ENCODE results near the gene FBXO2. TPM values are rescaled to one million over a fixed set of nuclear protein-coding genes. Genes with fewer than 3 reads are reported as not detected.

The FBXO2 gene
- total RNA-seq, 1 donor from 2014 or later = 0.56 TPM

GRCh38 chr1:11615090-11615489 lies 39.1 kb downstream of the FBXO2 start:
- H3K9ac ChIP-seq = no peak overlapping the region
- no peaks in the 10 kb centered on the region for H3K9me3 Mint-ChIP-seq
- no peak overlapping the region for H3K27ac Mint-ChIP-seq
- H3K4me3 ChIP-seq = no peak overlapping the region
- peaks cover 9% of the 10 kb centered on the region for H3K27me3 Mint-ChIP-seq (ENCODE audit: insufficient read depth, low read depth)
- no peaks in the 10 kb centered on the region for H4K20me1 ChIP-seq (ENCODE audit: low read depth)
- H3K4me3 Mint-ChIP-seq = no peak overlapping the region
- no peak overlapping the region for H3K27ac ChIP-seq
- H3K4me1 Mint-ChIP-seq = peaks cover 5% of the 10 kb centered on the region
- DNase-seq (ENCODE audit: low spot score) = no peak
- no peaks in the 10 kb centered on the region for H3K27me3 ChIP-seq
- TF ChIP-seq EZH2 (IDR thresholded peaks at IDR 0.05) (no peak), EZH2phosphoT487 (IDR thresholded peaks at IDR 0.05) (no peak), CTCF (IDR thresholded peaks at IDR 0.05) (no peak)
- H2AFZ ChIP-seq (replicated peaks) = no peak overlapping the region
- no peaks in the 10 kb centered on the region for H3K9me3 ChIP-seq (ENCODE audit: low read depth)
- no peaks in the 10 kb centered on the region for H3K36me3 Mint-ChIP-seq
- H3K36me3 ChIP-seq = no peaks in the 10 kb centered on the region
- H3F3A ChIP-seq (ENCODE audit: low read depth) = no peaks in the 10 kb centered on the region
- no peaks in the 10 kb centered on the region for H3K79me2 ChIP-seq (ENCODE audit: low read depth)
- H3K4me2 ChIP-seq = no peak overlapping the region
- no peaks in the 10 kb centered on the region for H3K4me1 ChIP-seq

DNA sequence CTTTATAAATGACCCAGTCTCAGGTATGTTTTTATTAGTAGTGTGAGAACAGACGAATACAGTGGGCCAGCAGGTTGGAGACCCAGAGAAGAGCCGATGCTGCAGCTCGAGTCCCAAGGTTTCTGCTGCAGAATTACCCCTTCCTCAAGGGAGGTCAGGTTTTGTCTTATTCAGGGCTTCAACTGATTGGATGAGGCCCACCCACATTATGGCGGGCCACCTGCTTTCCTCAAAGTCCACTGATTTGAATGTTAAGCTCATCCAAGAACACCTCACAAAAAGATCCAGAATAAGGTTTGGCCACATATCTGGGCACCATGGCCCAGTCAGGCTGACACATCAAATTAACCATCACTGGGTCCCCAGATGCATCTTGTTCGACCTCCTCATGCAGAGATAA lies 40.9 kb downstream of the FBXO2 start:
- H3K4me3 Mint-ChIP-seq = no peak overlapping the region
- no peak overlapping the region for H2AFZ ChIP-seq (replicated peaks)
- no peaks in the 10 kb centered on the region for H3K9me3 ChIP-seq (ENCODE audit: low read depth)
- H3K4me1 ChIP-seq = no peaks in the 10 kb centered on the region
- H3K36me3 Mint-ChIP-seq = no peaks in the 10 kb centered on the region
- no peaks in the 10 kb centered on the region for H3F3A ChIP-seq (ENCODE audit: low read depth)
- H3K36me3 ChIP-seq = no peaks in the 10 kb centered on the region
- H3K9me3 Mint-ChIP-seq = peaks cover 2% of the 10 kb centered on the region
- no peak overlapping the region for H3K4me3 ChIP-seq
- no peak for TF ChIP-seq CTCF (IDR thresholded peaks at IDR 0.05)
- DNase-seq (ENCODE audit: low spot score) = no peak
- H3K27me3 ChIP-seq = no peaks in the 10 kb centered on the region
- H4K20me1 ChIP-seq (ENCODE audit: low read depth) = no peaks in the 10 kb centered on the region
- H3K79me2 ChIP-seq (ENCODE audit: low read depth) = no peaks in the 10 kb centered on the region
- no peak overlapping the region for H3K27ac ChIP-seq
- H3K4me1 Mint-ChIP-seq = peaks cover 7% of the 10 kb centered on the region
- peaks cover 10% of the 10 kb centered on the region for H3K27me3 Mint-ChIP-seq (ENCODE audit: insufficient read depth, low read depth)
- no peak overlapping the region for H3K4me2 ChIP-seq
- no peak overlapping the region for H3K27ac Mint-ChIP-seq
- no peak overlapping the region for H3K9ac ChIP-seq

DNA sequence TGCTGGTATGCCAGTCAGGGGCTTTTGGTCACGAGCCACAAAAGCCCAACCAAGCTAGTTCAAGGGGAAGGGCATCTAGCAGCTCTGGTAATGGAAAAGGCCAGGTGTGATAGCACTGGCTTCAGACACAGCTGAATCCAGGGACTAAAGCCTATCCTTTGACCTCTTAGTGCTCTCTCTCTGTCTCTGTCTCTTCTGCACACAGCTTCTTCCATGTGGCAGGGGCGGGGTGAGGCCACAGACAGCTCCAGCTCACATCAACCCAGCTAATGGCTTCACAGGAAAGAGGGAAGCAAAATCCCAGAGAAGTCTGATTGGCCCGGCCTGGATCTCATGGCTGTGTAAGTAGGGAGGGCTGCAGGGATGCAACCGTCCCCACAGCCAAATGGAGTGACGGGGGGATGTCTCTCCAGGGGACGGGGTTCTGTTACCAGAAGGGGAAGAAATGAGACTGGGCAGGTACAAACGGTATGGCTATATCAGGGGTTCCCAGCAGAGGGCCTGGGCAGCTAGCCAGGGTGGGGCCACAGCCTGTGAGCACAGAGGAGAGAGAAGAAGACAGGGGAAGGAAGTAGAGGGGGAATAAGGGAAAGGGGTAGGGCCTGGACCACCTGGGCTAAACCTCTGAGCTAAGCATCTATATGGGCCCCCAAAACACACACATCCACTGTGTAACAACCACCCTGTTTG lies 42.4 kb downstream of the FBXO2 start:
- Histone ChIP-seq H3K27me3 (no peaks in the 10 kb centered on the region), H3K27ac (no peak overlapping the region), H3K9ac (no peak overlapping the region), H3F3A (ENCODE audit: low read depth) (no peaks in the 10 kb centered on the region), H3K79me2 (ENCODE audit: low read depth) (no peaks in the 10 kb centered on the region), H4K20me1 (ENCODE audit: low read depth) (no peaks in the 10 kb centered on the region), H2AFZ (replicated peaks) (no peak overlapping the region), H3K4me2 (no peak overlapping the region), H3K36me3 (no peaks in the 10 kb centered on the region), H3K9me3 (ENCODE audit: low read depth) (no peaks in the 10 kb centered on the region), H3K4me3 (no peak overlapping the region), H3K4me1 (no peaks in the 10 kb centered on the region)
- no peak for DNase-seq (ENCODE audit: low spot score)
- Mint-ChIP-seq H3K4me1 (peaks cover 2% of the 10 kb centered on the region), H3K4me3 (no peak overlapping the region), H3K36me3 (no peaks in the 10 kb centered on the region), H3K27me3 (ENCODE audit: insufficient read depth, low read depth) (peaks cover 12% of the 10 kb centered on the region), H3K9me3 (peaks cover 5% of the 10 kb centered on the region), H3K27ac (no peak overlapping the region)
- TF ChIP-seq CTCF (IDR thresholded peaks at IDR 0.05) = no peak
- TF ChIP-seq EZH2 (IDR thresholded peaks at IDR 0.05) = no peak
- no peak for TF ChIP-seq EZH2phosphoT487 (IDR thresholded peaks at IDR 0.05)

Measured in neural progenitor cell (in vitro differentiated cells).